ENCODE measurements around the gene PALD1.

DNA sequence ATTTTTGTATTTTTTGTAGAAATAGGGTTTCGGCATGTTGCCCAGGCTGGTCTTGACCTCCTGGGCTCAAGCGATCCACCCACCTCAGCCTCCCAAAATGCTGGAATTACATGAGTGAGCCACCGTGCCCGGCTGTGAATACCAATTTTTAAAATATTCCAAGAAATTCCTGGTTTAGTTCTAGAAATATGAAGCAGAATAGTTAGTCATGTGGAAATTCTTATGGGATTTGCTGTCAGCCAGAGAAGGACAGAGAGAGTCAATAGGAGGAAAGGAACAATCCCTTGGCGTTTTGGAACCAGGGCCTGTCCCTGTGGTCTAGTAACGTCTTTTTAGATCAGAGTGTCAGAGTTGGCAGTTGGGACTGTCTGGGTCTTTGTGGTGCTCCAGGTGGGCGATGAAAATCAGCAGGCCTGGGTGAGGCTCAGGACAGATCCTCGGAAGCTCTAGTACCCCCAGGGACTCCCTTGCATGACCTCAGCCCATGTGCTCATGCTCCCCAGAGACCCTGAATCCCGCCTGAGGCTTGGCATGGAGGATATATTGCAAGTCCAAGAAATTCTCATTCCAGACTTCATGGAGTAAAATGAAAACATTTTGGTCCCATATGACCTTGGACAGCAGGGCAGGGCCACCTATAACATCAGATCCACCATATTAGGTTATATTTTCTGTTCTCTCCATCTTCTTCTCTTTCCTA, 44.8 kb upstream of the PALD1 start:
- TF ChIP-seq, protein P1, sequence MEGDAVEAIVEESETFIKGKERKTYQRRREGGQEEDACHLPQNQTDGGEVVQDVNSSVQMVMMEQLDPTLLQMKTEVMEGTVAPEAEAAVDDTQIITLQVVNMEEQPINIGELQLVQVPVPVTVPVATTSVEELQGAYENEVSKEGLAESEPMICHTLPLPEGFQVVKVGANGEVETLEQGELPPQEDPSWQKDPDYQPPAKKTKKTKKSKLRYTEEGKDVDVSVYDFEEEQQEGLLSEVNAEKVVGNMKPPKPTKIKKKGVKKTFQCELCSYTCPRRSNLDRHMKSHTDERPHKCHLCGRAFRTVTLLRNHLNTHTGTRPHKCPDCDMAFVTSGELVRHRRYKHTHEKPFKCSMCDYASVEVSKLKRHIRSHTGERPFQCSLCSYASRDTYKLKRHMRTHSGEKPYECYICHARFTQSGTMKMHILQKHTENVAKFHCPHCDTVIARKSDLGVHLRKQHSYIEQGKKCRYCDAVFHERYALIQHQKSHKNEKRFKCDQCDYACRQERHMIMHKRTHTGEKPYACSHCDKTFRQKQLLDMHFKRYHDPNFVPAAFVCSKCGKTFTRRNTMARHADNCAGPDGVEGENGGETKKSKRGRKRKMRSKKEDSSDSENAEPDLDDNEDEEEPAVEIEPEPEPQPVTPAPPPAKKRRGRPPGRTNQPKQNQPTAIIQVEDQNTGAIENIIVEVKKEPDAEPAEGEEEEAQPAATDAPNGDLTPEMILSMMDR (IDR thresholded peaks at IDR 0.05): no peak
- TF ChIP-seq POLR2AphosphoS5 (IDR thresholded peaks at IDR 0.05) (no peak), POLR2A (IDR thresholded peaks at IDR 0.05) (no peak), EP300 (IDR thresholded peaks at IDR 0.05) (no peak)

All from sigmoid colon (tissue), 4 donors.